GM19397 (cell line): ENCODE data around the gene CD4.
A peak's percentile ranks its signal among the peaks of the same experiment; 100 is the strongest.

Experiments
- ATAC-seq: cut with Tn5 transposase; IDR thresholded peaks from one replicate; pipeline ENCODE4 v1.9.1; 2021; ENCODE audit warnings: mild to moderate bottlenecking, moderate library complexity; ENCODE audit not compliant: unreplicated experiment

The CD4 gene

GRCh38 chr12:6777386-6777785 lies 11.9 kb upstream of the CD4 start:
- no peak for ATAC-seq

GRCh38 chr12:6778217-6778573 lies 11.1 kb upstream of the CD4 start:
- ATAC-seq, result no peak

- ATAC-seq, result peak; percentile 72
Measured at GRCh38 chr12:6778574-6779550, 10.5 kb upstream of the CD4 start.

- no peak for ATAC-seq
Measured at GRCh38 chr12:6779708-6780432, 9.5 kb upstream of the CD4 start.

GRCh38 chr12:6780573-6780972 lies 8.8 kb upstream of the CD4 start:
- ATAC-seq, result no peak

GRCh38 chr12:6782119-6782518 lies 7.2 kb upstream of the CD4 start:
- ATAC-seq, result no peak

GRCh38 chr12:6782850-6783566 lies 6.3 kb upstream of the CD4 start:
- ATAC-seq, result no peak

- no peak for ATAC-seq
Measured at GRCh38 chr12:6783828-6784227, 5.5 kb upstream of the CD4 start.

GRCh38 chr12:6784296-6784695 lies 5.0 kb upstream of the CD4 start:
- no peak for ATAC-seq

- ATAC-seq, result no peak
Measured at GRCh38 chr12:6784761-6785160, 4.6 kb upstream of the CD4 start.

- ATAC-seq, result no peak
Measured at GRCh38 chr12:6786416-6787094, 2.8 kb upstream of the CD4 start.

GRCh38 chr12:6787309-6787708 lies 2.0 kb upstream of the CD4 start:
- ATAC-seq, result no peak

- no peak for ATAC-seq
Measured at GRCh38 chr12:6790496-6791150, 1.3 kb downstream of the CD4 start.

- no peak for ATAC-seq
Measured at GRCh38 chr12:6791931-6792520, 2.7 kb downstream of the CD4 start.

GRCh38 chr12:6792522-6793201 lies 3.3 kb downstream of the CD4 start:
- ATAC-seq, result no peak

GRCh38 chr12:6795088-6795487 lies 5.8 kb downstream of the CD4 start:
- ATAC-seq, result no peak

- no peak for ATAC-seq
Measured at GRCh38 chr12:6796576-6796975, 7.2 kb downstream of the CD4 start.

GRCh38 chr12:6799147-6799546 lies 9.8 kb downstream of the CD4 start:
- no peak for ATAC-seq

- ATAC-seq, result no peak
Measured at GRCh38 chr12:6807170-6807569, 17.8 kb downstream of the CD4 start.
